ENCODE data around the gene ICAM2.

DNA sequence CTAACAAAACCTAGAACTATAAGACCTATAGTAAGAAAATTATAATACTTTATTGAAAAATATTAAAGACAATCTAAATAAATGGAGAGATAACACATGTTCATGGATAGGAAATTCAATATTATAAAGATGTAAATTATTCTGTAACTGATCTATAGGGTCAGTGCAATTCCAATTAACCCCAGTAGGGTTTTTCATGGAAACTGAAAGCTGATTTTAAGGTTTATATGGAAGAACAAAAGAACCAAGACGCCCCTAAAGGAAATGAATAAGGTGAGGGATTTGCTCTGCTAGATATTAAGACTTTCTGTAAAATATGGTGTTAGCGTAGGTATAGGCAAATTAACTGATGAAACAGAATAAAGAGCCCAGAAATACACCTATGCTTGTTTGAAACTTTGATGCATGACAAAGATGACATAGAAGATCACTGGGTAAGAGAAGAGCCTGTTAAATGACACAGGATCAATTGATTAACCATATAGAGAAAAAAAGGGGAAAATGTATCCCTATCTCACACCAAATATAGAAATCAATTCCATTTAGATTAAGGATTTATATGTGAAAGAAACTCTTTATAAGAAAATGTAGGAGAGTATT is 3.0 kb downstream of the ICAM2 start:
- TF ChIP-seq, protein P1, sequence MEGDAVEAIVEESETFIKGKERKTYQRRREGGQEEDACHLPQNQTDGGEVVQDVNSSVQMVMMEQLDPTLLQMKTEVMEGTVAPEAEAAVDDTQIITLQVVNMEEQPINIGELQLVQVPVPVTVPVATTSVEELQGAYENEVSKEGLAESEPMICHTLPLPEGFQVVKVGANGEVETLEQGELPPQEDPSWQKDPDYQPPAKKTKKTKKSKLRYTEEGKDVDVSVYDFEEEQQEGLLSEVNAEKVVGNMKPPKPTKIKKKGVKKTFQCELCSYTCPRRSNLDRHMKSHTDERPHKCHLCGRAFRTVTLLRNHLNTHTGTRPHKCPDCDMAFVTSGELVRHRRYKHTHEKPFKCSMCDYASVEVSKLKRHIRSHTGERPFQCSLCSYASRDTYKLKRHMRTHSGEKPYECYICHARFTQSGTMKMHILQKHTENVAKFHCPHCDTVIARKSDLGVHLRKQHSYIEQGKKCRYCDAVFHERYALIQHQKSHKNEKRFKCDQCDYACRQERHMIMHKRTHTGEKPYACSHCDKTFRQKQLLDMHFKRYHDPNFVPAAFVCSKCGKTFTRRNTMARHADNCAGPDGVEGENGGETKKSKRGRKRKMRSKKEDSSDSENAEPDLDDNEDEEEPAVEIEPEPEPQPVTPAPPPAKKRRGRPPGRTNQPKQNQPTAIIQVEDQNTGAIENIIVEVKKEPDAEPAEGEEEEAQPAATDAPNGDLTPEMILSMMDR (IDR thresholded peaks at IDR 0.05) = peak; percentile 15; the same call in 1 of the 2 replicates
- TF ChIP-seq, protein P2, sequence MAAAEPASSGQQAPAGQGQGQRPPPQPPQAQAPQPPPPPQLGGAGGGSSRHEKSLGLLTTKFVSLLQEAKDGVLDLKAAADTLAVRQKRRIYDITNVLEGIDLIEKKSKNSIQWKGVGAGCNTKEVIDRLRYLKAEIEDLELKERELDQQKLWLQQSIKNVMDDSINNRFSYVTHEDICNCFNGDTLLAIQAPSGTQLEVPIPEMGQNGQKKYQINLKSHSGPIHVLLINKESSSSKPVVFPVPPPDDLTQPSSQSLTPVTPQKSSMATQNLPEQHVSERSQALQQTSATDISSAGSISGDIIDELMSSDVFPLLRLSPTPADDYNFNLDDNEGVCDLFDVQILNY (CRISPR knock-in tag; IDR thresholded peaks at IDR 0.05) = no peak
- TF ChIP-seq NR3C1 (CRISPR knock-in tag; conservative IDR thresholded peaks at IDR 0.05; ENCODE audit: low read depth) = no peak
- TF ChIP-seq MYBL2 (CRISPR knock-in tag; IDR thresholded peaks at IDR 0.05) = no peak
- TF ChIP-seq, protein P3, sequence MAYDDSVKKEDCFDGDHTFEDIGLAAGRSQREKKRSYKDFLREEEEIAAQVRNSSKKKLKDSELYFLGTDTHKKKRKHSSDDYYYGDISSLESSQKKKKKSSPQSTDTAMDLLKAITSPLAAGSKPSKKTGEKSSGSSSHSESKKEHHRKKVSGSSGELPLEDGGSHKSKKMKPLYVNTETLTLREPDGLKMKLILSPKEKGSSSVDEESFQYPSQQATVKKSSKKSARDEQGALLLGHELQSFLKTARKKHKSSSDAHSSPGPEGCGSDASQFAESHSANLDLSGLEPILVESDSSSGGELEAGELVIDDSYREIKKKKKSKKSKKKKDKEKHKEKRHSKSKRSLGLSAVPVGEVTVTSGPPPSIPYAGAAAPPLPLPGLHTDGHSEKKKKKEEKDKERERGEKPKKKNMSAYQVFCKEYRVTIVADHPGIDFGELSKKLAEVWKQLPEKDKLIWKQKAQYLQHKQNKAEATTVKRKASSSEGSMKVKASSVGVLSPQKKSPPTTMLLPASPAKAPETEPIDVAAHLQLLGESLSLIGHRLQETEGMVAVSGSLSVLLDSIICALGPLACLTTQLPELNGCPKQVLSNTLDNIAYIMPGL (CRISPR knock-in tag; IDR thresholded peaks at IDR 0.05) = no peak
- no peak for TF ChIP-seq NFE2L1 (CRISPR knock-in tag; IDR thresholded peaks at IDR 0.05)
- TF ChIP-seq, protein P4, sequence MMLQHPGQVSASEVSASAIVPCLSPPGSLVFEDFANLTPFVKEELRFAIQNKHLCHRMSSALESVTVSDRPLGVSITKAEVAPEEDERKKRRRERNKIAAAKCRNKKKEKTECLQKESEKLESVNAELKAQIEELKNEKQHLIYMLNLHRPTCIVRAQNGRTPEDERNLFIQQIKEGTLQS (CRISPR knock-in tag; conservative IDR thresholded peaks at IDR 0.05) = no peak
- no peak for TF ChIP-seq ZNF416 (CRISPR knock-in tag; IDR thresholded peaks at IDR 0.05)
- no peak for TF ChIP-seq ZNF263 (CRISPR knock-in tag; IDR thresholded peaks at IDR 0.05; ENCODE audit: low read depth)
- no peak for TF ChIP-seq ESRRA (CRISPR knock-in tag; IDR thresholded peaks at IDR 0.05; ENCODE audit: borderline replicate concordance)
- TF ChIP-seq, protein P5, sequence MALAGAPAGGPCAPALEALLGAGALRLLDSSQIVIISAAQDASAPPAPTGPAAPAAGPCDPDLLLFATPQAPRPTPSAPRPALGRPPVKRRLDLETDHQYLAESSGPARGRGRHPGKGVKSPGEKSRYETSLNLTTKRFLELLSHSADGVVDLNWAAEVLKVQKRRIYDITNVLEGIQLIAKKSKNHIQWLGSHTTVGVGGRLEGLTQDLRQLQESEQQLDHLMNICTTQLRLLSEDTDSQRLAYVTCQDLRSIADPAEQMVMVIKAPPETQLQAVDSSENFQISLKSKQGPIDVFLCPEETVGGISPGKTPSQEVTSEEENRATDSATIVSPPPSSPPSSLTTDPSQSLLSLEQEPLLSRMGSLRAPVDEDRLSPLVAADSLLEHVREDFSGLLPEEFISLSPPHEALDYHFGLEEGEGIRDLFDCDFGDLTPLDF (CRISPR knock-in tag; IDR thresholded peaks at IDR 0.05) = no peak
